CD4-positive, alpha-beta T cell treated with Interleukin-6 at 100 ng/mL for 8 hours (primary cell): Measurements from ENCODE around the gene CREM.

Experiments used
- DNase-seq: peaks from one replicate; pipeline ENCODE4 v3.0.0-alpha.2; 2020; ENCODE audit warnings: mixed read lengths, low spot score

CREM gene

GRCh38 chr10:35219891-35220890 lies 93.5 kb downstream of the CREM start:
- DNase-seq: no peak

- DNase-seq: no peak
Observed at GRCh38 chr10:35223016-35223415, 96.4 kb downstream of the CREM start.

GRCh38 chr10:35224045-35224740 lies 97.5 kb downstream of the CREM start:
- DNase-seq: no peak

GRCh38 chr10:35225204-35225603 lies 98.6 kb downstream of the CREM start:
- peak; percentile 44 for DNase-seq

- DNase-seq: no peak
Observed at GRCh38 chr10:35226507-35226906, 99.9 kb downstream of the CREM start.

GRCh38 chr10:35228058-35228457 lies 101.4 kb downstream of the CREM start:
- no peak for DNase-seq

GRCh38 chr10:35231646-35232045 lies 105.0 kb downstream of the CREM start:
- DNase-seq: no peak

GRCh38 chr10:35232527-35232926 lies 105.9 kb downstream of the CREM start:
- DNase-seq: no peak

GRCh38 chr10:35234073-35234472 lies 107.4 kb downstream of the CREM start:
- DNase-seq: no peak

- no peak for DNase-seq
Observed at GRCh38 chr10:35236739-35237138, 110.1 kb downstream of the CREM start.

- DNase-seq: no peak
Observed at GRCh38 chr10:35237766-35238512, 111.3 kb downstream of the CREM start.

- DNase-seq: no peak
Observed at GRCh38 chr10:35244549-35244948, 117.9 kb downstream of the CREM start.

- DNase-seq: no peak
Observed at GRCh38 chr10:35246770-35247343, 120.2 kb downstream of the CREM start.

- DNase-seq: no peak
Observed at GRCh38 chr10:35251373-35252100, 124.9 kb downstream of the CREM start.

GRCh38 chr10:35257057-35257983 lies 130.7 kb downstream of the CREM start:
- no peak for DNase-seq

- DNase-seq: no peak
Observed at GRCh38 chr10:35259769-35260397, 133.2 kb downstream of the CREM start.

- DNase-seq: no peak
Observed at GRCh38 chr10:35262436-35262835, 135.8 kb downstream of the CREM start.
